Body of pancreas (tissue), 4 donors: Measurements from ENCODE around the gene LRRC73.

Source experiments
- POLR2A ChIP-seq, 3 donors: fragments of 450-650 bp; IDR thresholded peaks; one replicate each; pipeline ENCODE4 v1.6.1; 2016; ENCODE audit warnings: antibody characterized with exemption in 3 of 3, mild to moderate bottlenecking in 2 of 3
- TF ChIP-seq, protein P1 (sequence below), 7 experiments: fragments of 450-650 bp in 4 of 7; fragments of 200-600 bp in 3 of 7; sonication (generic) in 3 of 7; IDR thresholded peaks; one replicate each; pipeline ENCODE4 v1.5.1; 2016 to 2019; ENCODE audit warnings: antibody characterized with exemption in 7 of 7

DNA sequence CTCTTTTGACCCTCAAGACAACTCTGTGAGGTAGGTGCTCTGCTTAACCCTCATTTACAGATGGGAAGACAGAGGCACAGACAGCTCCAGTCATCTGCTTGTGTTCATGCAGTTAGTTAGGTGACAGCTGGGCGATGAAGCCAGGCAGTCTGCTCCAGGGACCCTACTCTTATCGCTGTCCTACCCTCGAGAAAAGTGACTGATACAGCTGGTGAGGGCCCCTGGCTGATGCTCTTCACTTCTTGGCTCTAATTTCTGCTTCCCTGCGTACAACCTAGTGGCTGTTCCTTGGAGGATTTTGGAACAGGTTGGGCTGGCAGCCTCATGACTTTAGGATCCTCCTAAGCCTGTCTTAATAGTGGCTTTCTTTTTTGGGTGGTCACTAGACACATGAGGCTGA lies 41.9 kb downstream of the LRRC73 start:
- TF ChIP-seq, protein P1, sequence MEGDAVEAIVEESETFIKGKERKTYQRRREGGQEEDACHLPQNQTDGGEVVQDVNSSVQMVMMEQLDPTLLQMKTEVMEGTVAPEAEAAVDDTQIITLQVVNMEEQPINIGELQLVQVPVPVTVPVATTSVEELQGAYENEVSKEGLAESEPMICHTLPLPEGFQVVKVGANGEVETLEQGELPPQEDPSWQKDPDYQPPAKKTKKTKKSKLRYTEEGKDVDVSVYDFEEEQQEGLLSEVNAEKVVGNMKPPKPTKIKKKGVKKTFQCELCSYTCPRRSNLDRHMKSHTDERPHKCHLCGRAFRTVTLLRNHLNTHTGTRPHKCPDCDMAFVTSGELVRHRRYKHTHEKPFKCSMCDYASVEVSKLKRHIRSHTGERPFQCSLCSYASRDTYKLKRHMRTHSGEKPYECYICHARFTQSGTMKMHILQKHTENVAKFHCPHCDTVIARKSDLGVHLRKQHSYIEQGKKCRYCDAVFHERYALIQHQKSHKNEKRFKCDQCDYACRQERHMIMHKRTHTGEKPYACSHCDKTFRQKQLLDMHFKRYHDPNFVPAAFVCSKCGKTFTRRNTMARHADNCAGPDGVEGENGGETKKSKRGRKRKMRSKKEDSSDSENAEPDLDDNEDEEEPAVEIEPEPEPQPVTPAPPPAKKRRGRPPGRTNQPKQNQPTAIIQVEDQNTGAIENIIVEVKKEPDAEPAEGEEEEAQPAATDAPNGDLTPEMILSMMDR (IDR thresholded peaks at IDR 0.05), result no peak
- no peak for TF ChIP-seq POLR2A (IDR thresholded peaks at IDR 0.05)
